OCI-LY1 (cell line): Measurements from ENCODE around the gene MINDY1.

ENCODE experiments used
- H2AFZ ChIP-seq: fragments of 200-600 bp; sonication (generic), shearing (Covaris generic); 2 replicates; pipeline ENCODE4 v1.6.0; 2014; ENCODE audit warnings: antibody characterized with exemption, mild to moderate bottlenecking, low read length
- H3F3A ChIP-seq: fragments of 200-600 bp; sonication (generic), shearing (Covaris generic); 2 replicates; pipeline ENCODE4 v1.6.0; 2014; ENCODE audit warnings: mild to moderate bottlenecking, antibody characterized with exemption, low read length, moderate library complexity; ENCODE audit not compliant: insufficient read depth
- H3K27ac ChIP-seq: fragments of 200-600 bp; sonication (generic); 2 replicates; pipeline ENCODE4 v1.5.1; 2014; ENCODE audit warnings: low read length, mixed run types, mild to moderate bottlenecking, low read depth; ENCODE audit not compliant: poor library complexity, severe bottlenecking
- H3K27me3 ChIP-seq: fragments of 200-600 bp; sonication (generic); 2 replicates; pipeline ENCODE4 v1.6.0; 2014; ENCODE audit warnings: antibody characterized with exemption, mild to moderate bottlenecking, low read length, moderate library complexity; ENCODE audit not compliant: insufficient read depth
- H3K36me3 ChIP-seq: fragments of 200-600 bp; sonication (generic); 2 replicates; pipeline ENCODE4 v1.6.1; 2014; ENCODE audit warnings: mild to moderate bottlenecking, antibody characterized with exemption, low read length, moderate library complexity, mixed read lengths; ENCODE audit not compliant: insufficient read depth
- H3K4me1 ChIP-seq: fragments of 200-600 bp; sonication (generic); 2 replicates; pipeline ENCODE4 v1.5.1; 2014; ENCODE audit warnings: mild to moderate bottlenecking, low read length, moderate library complexity; ENCODE audit not compliant: insufficient read depth, severe bottlenecking
- H3K4me2 ChIP-seq: fragments of 200-600 bp; sonication (generic), shearing (Covaris generic); 2 replicates; pipeline ENCODE4 v1.6.1; 2014; ENCODE audit warnings: low read length
- H3K4me3 ChIP-seq: fragments of 200-600 bp; sonication (generic); 2 replicates; pipeline ENCODE4 v1.5.1; 2014; ENCODE audit warnings: low read length, low read depth, mild to moderate bottlenecking, mixed read lengths; ENCODE audit not compliant: poor library complexity, severe bottlenecking
- H3K79me2 ChIP-seq: fragments of 200-600 bp; shearing (Covaris generic); 2 replicates; pipeline ENCODE4 v1.6.1; 2016; ENCODE audit warnings: mixed run types, low read length, mixed read lengths; ENCODE audit not compliant: insufficient read depth
- H3K9ac ChIP-seq: fragments of 200-600 bp; sonication (generic), shearing (Covaris generic); 2 replicates; pipeline ENCODE4 v1.6.1; 2014; ENCODE audit warnings: mild to moderate bottlenecking, low read length, mixed read lengths
- H3K9me2 ChIP-seq: fragments of 200-600 bp; sonication (generic), shearing (Covaris generic); 2 replicates; pipeline ENCODE4 v1.6.1; 2014; ENCODE audit warnings: low read depth, mild to moderate bottlenecking, low read length, mixed read lengths
- H3K9me3 ChIP-seq: fragments of 200-600 bp; shearing (Covaris generic); 2 replicates; pipeline ENCODE4 v1.6.1; 2014; ENCODE audit warnings: low read length, mixed read lengths
- H4K20me1 ChIP-seq: fragments of 200-600 bp; sonication (generic), shearing (Covaris generic); 2 replicates; pipeline ENCODE4 v1.6.0; 2016; ENCODE audit warnings: mild to moderate bottlenecking, low read length; ENCODE audit not compliant: insufficient read depth
- CTCF ChIP-seq: fragments of 200-600 bp; sonication (generic), shearing (Covaris generic); IDR thresholded peaks from 2 replicates; pipeline ENCODE4 v1.5.1; 2017; ENCODE audit warnings: mild to moderate bottlenecking, antibody characterized with exemption, low read length, moderate library complexity, mixed read lengths
- EZH2 ChIP-seq: fragments of 200-600 bp; sonication (generic), shearing (Covaris generic); IDR thresholded peaks from 2 replicates; pipeline ENCODE4 v1.8.0; 2017; ENCODE audit warnings: borderline replicate concordance, mixed run types, mild to moderate bottlenecking, antibody characterized with exemption, low read length, moderate library complexity, mixed read lengths

The MINDY1 gene

GRCh38 chr1:151047591-151047924 is 40.9 kb upstream of the MINDY1 start, which contains the start of gene C1orf56:
Gene C1orf56, plus strand, starts transcription at chr1:151047751. Its CDS starts 97 bp downstream, at chr1:151047848.
- H3K27ac ChIP-seq, result no peak within 1 kb of the TSS
- H3F3A ChIP-seq, result peaks cover 13% of the 10 kb centered on the region; the same call in 1 of the 2 replicates
- H3K4me3 ChIP-seq, result peak within 1 kb of the TSS; percentile 81
- no peaks in the 10 kb centered on the region for H3K79me2 ChIP-seq
- H3K4me1 ChIP-seq, result peaks cover 17% of the 10 kb centered on the region
- no peaks in the 10 kb centered on the region for H4K20me1 ChIP-seq
- no peaks in the 10 kb centered on the region for H3K9me2 ChIP-seq
- peak within 1 kb of the TSS; percentile 81 for H3K9ac ChIP-seq
- peak within 1 kb of the TSS; percentile 93 for H3K4me2 ChIP-seq
- H3K27me3 ChIP-seq, result no peaks in the 10 kb centered on the region
- TF ChIP-seq EZH2, result no peak
- no peak for TF ChIP-seq CTCF
- H3K9me3 ChIP-seq, result no peaks in the 10 kb centered on the region
- peaks cover 28% of the 10 kb centered on the region for H3K36me3 ChIP-seq
- peak within 1 kb of the TSS; percentile 52 for H2AFZ ChIP-seq

DNA sequence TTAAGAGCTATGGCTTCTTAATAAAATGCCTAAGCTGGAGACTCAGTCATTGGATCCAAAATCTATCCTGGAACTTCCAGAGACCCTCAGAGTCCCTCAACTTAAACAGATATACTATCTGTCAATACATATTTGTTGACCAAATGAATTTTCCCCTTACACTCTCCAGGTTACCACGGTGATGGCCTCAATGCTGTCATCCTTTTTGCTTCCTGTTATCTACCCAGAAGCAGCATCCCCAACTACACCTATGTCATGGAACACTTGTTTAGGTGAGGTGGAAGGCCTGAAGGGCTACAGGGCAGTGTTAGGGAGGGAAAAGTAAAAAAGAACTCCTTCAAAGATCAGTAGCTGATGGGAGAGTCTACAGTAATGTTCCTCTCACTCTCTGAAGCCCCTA is 36.5 kb upstream of the MINDY1 start:
- Histone ChIP-seq H3F3A (no peaks in the 10 kb centered on the region), H3K9me2 (no peaks in the 10 kb centered on the region), H4K20me1 (no peaks in the 10 kb centered on the region), H3K9ac (no peak overlapping the region), H3K4me2 (no peak overlapping the region), H3K36me3 (no peaks in the 10 kb centered on the region), H3K79me2 (no peaks in the 10 kb centered on the region), H3K27me3 (no peaks in the 10 kb centered on the region), H2AFZ (no peak overlapping the region), H3K9me3 (no peaks in the 10 kb centered on the region), H3K4me3 (no peak overlapping the region), H3K4me1 (peaks cover 11% of the 10 kb centered on the region), H3K27ac (no peak overlapping the region)
- TF ChIP-seq EZH2 (no peak), CTCF (no peak)

DNA sequence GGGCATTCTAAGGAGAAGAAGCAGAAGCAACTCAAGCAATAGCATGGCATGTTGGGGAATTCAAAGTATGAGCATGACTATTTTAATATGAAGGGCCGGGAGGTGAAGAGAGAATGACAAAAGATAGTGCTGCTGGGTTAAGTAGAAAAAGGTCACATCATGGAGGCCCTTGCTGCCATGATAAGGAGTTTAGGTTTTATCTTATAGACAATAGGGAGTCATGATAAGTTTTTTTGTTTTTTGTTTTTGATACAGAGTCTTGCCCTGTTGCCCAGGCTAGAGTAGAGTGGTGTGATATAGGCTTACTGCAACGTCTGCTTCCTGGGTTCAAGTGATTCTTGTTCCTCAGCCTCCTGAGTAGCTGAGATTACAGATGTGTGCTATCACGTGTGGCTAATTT is 32.8 kb upstream of the MINDY1 start:
- Histone ChIP-seq H3K27me3 (no peaks in the 10 kb centered on the region), H3K79me2 (no peaks in the 10 kb centered on the region), H3K9me3 (no peaks in the 10 kb centered on the region), H3K4me1 (no peaks in the 10 kb centered on the region), H3K36me3 (peaks cover 2% of the 10 kb centered on the region; the same call in 1 of the 2 replicates), H3K9ac (no peak overlapping the region), H2AFZ (no peak overlapping the region), H4K20me1 (no peaks in the 10 kb centered on the region), H3K27ac (no peak overlapping the region), H3F3A (no peaks in the 10 kb centered on the region), H3K4me3 (no peak overlapping the region), H3K4me2 (no peak overlapping the region), H3K9me2 (no peaks in the 10 kb centered on the region)
- TF ChIP-seq CTCF, result no peak
- no peak for TF ChIP-seq EZH2
